Measurements from ENCODE around the gene ZMYND8. TPM values are rescaled to one million over a fixed set of nuclear protein-coding genes. Genes with fewer than 3 reads are reported as not detected.

The ZMYND8 gene
- total RNA-seq, 1 experiment from 2014 or later, result 50.7 TPM

DNA sequence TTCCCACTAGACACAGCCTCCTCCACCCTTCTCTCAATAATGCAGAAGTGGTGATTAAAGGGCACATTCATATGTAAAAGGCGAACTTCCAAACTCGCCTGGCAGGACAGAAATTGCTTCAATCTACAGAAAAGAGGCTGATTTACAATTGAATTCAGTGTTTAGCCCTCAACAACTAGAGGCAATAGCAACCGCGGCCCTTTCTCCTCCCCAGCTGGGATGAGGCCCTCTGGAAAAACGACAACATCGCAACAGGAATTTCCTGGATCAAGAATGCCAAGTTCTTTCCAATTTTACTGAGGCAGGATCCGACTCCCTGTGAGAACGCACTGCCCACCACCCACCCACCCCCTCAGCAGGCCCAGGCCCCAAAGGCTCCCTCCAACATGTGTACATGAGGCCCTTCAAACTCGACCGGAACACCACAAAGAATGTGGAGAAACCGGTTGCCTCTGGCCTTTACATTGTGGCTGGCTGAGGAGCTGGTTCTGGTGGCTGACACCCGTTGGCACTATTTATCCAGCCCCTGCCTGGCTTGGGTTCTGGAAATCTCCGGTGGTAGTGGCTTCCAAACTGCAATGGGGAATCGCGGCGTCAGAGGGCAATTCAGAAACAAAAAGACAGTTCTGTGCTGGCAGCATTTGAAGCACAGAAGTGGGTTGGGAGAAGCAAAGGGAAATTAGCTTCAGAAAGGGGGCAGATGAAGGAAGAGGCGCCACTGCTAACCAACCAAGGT lies 36.8 kb downstream of the ZMYND8 start:
- Histone ChIP-seq H3K9me3 (ENCODE audit: control insufficient read depth, insufficient read depth, low read depth, low read length) (no peaks in the 10 kb centered on the region), H3K4me1 (ENCODE audit: control insufficient read depth, insufficient read depth, low read length) (peaks cover 85% of the 10 kb centered on the region), H3K4me3 (ENCODE audit: low read depth in 2 of 2, low read length in 2 of 2) (peak overlapping the region in 1 of 2 experiments; percentile 12; a peak in 2 of 4 replicates), H3K27ac (ENCODE audit: low read length) (peak overlapping the region; percentile 99), H3K36me3 (ENCODE audit: control insufficient read depth, insufficient read depth, low read length) (no peaks in the 10 kb centered on the region), H3K27me3 (ENCODE audit: control insufficient read depth, insufficient read depth, low read length) (no peaks in the 10 kb centered on the region)
- ATAC-seq, result no peak
- BruUV-seq (replicated peaks), result no TSS peak
- TF ChIP-seq, protein P1, sequence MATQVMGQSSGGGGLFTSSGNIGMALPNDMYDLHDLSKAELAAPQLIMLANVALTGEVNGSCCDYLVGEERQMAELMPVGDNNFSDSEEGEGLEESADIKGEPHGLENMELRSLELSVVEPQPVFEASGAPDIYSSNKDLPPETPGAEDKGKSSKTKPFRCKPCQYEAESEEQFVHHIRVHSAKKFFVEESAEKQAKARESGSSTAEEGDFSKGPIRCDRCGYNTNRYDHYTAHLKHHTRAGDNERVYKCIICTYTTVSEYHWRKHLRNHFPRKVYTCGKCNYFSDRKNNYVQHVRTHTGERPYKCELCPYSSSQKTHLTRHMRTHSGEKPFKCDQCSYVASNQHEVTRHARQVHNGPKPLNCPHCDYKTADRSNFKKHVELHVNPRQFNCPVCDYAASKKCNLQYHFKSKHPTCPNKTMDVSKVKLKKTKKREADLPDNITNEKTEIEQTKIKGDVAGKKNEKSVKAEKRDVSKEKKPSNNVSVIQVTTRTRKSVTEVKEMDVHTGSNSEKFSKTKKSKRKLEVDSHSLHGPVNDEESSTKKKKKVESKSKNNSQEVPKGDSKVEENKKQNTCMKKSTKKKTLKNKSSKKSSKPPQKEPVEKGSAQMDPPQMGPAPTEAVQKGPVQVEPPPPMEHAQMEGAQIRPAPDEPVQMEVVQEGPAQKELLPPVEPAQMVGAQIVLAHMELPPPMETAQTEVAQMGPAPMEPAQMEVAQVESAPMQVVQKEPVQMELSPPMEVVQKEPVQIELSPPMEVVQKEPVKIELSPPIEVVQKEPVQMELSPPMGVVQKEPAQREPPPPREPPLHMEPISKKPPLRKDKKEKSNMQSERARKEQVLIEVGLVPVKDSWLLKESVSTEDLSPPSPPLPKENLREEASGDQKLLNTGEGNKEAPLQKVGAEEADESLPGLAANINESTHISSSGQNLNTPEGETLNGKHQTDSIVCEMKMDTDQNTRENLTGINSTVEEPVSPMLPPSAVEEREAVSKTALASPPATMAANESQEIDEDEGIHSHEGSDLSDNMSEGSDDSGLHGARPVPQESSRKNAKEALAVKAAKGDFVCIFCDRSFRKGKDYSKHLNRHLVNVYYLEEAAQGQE (IDR thresholded peaks at IDR 0.05; ENCODE audit: insufficient read depth in 1 of 2, low read depth in 2 of 2, low read length in 1 of 2), result no peak
- no peak for TF ChIP-seq POLR2AphosphoS5 (IDR thresholded peaks at IDR 0.05; ENCODE audit: low read depth, low read length)
- no peak for TF ChIP-seq SIN3A (IDR thresholded peaks at IDR 0.05; ENCODE audit: borderline replicate concordance, insufficient read depth, low read depth, low read length)
- no peak for TF ChIP-seq TCF7L2 (IDR thresholded peaks at IDR 0.05; ENCODE audit: low read depth, low read length)
- TF ChIP-seq, protein P2, sequence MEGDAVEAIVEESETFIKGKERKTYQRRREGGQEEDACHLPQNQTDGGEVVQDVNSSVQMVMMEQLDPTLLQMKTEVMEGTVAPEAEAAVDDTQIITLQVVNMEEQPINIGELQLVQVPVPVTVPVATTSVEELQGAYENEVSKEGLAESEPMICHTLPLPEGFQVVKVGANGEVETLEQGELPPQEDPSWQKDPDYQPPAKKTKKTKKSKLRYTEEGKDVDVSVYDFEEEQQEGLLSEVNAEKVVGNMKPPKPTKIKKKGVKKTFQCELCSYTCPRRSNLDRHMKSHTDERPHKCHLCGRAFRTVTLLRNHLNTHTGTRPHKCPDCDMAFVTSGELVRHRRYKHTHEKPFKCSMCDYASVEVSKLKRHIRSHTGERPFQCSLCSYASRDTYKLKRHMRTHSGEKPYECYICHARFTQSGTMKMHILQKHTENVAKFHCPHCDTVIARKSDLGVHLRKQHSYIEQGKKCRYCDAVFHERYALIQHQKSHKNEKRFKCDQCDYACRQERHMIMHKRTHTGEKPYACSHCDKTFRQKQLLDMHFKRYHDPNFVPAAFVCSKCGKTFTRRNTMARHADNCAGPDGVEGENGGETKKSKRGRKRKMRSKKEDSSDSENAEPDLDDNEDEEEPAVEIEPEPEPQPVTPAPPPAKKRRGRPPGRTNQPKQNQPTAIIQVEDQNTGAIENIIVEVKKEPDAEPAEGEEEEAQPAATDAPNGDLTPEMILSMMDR (IDR thresholded peaks at IDR 0.05), result no peak
- DNase-seq (ENCODE audit: low read depth, low spot score), result no peak
- intact Hi-C loops (cut with micrococcal nuclease; ENCODE audit: unreplicated experiment) (no loop called here), in situ Hi-C loops (cut with HindIII; ENCODE audit: low pct_unique_long_range_greater_than_20kb, low sequenced_read_pairs) (no loop called here)
- POLR2A ChIA-PET, result no interaction called here
- CTCF ChIA-PET, result no interaction called here

DNA sequence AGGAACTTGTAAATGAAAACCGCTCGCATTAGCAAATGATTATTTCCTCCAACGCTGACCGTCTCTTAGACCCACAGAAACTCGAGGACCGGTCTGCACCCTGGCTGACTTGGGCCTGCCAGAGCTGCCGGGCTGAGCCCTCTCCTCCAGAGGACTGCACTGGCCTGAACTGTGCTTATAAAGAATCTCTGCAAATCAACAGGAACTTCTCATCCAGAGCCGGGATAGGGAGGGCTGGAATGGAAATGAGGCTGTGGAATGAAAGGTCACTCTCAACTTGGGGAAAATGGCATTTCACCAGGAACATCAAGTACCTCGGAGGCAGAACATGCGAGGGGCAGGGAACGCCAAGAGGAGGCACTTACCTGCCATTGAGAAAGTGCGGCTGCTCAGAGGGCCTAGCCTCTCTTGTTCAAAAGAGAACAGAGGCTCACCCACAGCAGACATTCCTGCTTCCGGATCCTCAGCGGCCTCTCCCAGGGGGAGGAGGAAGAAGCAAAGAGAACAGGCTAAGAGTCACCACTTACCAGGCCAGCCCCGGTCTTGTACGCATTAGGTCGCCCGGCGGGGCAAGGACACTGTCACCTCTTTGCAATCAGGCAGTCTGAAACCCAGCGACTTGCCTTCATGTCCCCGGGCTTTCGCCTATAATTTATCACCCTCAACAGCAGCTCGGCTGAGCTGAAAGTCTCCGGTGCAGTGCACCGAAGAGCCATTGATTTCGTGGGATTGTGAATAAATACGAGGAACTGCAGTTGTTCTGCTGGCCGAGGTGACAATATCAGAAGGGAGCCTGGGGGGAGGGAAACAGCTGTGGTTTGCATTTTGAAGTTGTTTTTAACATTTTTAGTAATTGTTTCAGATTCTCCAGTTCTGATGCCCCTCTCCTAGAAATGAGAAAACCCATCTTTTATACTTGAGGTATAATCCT lies 37.6 kb downstream of the ZMYND8 start:
- DNase-seq (ENCODE audit: low read depth, low spot score) (no peak), ATAC-seq (peak; percentile 62)
- peaks cover 89% of the 10 kb centered on the region for H3K4me1 ChIP-seq (ENCODE audit: control insufficient read depth, insufficient read depth, low read length)
- H3K4me3 ChIP-seq (ENCODE audit: low read depth in 2 of 2, low read length in 2 of 2), result peak overlapping the region in 1 of 2 experiments; percentile 23; a peak in 2 of 4 replicates
- BruUV-seq (replicated peaks), result no TSS peak
- CTCF ChIA-PET, result interaction anchor here (1.1 kb wide), 1 partner anchor 65 kb away, joined by 3 read pairs; no protein-coding TSS in a partner anchor
- POLR2A ChIA-PET, result no interaction called here
- intact Hi-C loops (cut with micrococcal nuclease; ENCODE audit: unreplicated experiment), result no loop called here
- H3K9me3 ChIP-seq (ENCODE audit: control insufficient read depth, insufficient read depth, low read depth, low read length), result no peaks in the 10 kb centered on the region
- in situ Hi-C loops (cut with HindIII; ENCODE audit: low pct_unique_long_range_greater_than_20kb, low sequenced_read_pairs), result no loop called here
- no peaks in the 10 kb centered on the region for H3K27me3 ChIP-seq (ENCODE audit: control insufficient read depth, insufficient read depth, low read length)
- H3K27ac ChIP-seq (ENCODE audit: low read length), result peak overlapping the region; percentile 99
- TF ChIP-seq, protein P2 (IDR thresholded peaks at IDR 0.05), result no peak
- TF ChIP-seq POLR2AphosphoS5 (IDR thresholded peaks at IDR 0.05; ENCODE audit: low read depth, low read length) (no peak), TCF7L2 (IDR thresholded peaks at IDR 0.05; ENCODE audit: low read depth, low read length) (0 out of 2 replicates have a peak, but pooled peaks have one; percentile 9), SIN3A (IDR thresholded peaks at IDR 0.05; ENCODE audit: borderline replicate concordance, insufficient read depth, low read depth, low read length) (no peak)
- TF ChIP-seq, protein P1 (IDR thresholded peaks at IDR 0.05; ENCODE audit: insufficient read depth in 1 of 2, low read depth in 2 of 2, low read length in 1 of 2), result no peak
- H3K36me3 ChIP-seq (ENCODE audit: control insufficient read depth, insufficient read depth, low read length), result no peaks in the 10 kb centered on the region

Data from Panc1 (cell line).